Fibroblast of villous mesenchyme (primary cell): ENCODE measurements around the gene ART5. TPM values are rescaled to one million over a fixed set of nuclear protein-coding genes. Genes with fewer than 3 reads are reported as not detected.
"Not testable (repeated sequence)": the region's sequence is repeated elsewhere in the genome, so short reads cannot be mapped to it uniquely, and the experiment has no call there.

Experiments
- DNase-seq: peaks from one replicate; pipeline ENCODE4 v3.0.0-alpha.2; 2010; ENCODE audit warnings: low read depth
- H3K4me3 ChIP-seq: 2 replicates; pipeline ENCODE4 v1.5.1; 2011; ENCODE audit warnings: low read depth, mild to moderate bottlenecking, low read length
- CTCF ChIP-seq: IDR thresholded peaks from 2 replicates; pipeline ENCODE4 v1.5.1; 2012; ENCODE audit warnings: low read depth, mild to moderate bottlenecking, low read length; ENCODE audit not compliant: insufficient read depth
- total RNA-seq: library from RNA; depleted of rRNA; stranded (reverse); fragments of >200 nt; gene quantifications from 2 replicates; pipeline ENCODE4 v1.2.3, GENCODE V29; 2012

The ART5 gene
- total RNA-seq, 1 donor: not detected

- TF ChIP-seq CTCF: no peak
- no peak for DNase-seq
- H3K4me3 ChIP-seq: no peak overlapping the region
Measured at GRCh38 chr11:3611976-3612678, 29.7 kb downstream of the ART5 start.

GRCh38 chr11:3610846-3611245 is 30.9 kb downstream of the ART5 start:
- no peak for TF ChIP-seq CTCF
- no peak for DNase-seq
- no peak overlapping the region for H3K4me3 ChIP-seq

GRCh38 chr11:3609416-3610265 is 32.2 kb downstream of the ART5 start:
- TF ChIP-seq CTCF: peak; percentile 95
- DNase-seq: peak; percentile 44
- no peak overlapping the region for H3K4me3 ChIP-seq

GRCh38 chr11:3605771-3606203 is 36.0 kb downstream of the ART5 start:
- no peak for DNase-seq
- TF ChIP-seq CTCF: no peak
- no peak overlapping the region for H3K4me3 ChIP-seq

- no peak for TF ChIP-seq CTCF
- no peak overlapping the region for H3K4me3 ChIP-seq
- DNase-seq: no peak
Measured at GRCh38 chr11:3605283-3605662, 36.5 kb downstream of the ART5 start.

- DNase-seq: no peak
- H3K4me3 ChIP-seq: no peak overlapping the region
- TF ChIP-seq CTCF: no peak
Measured at GRCh38 chr11:3604167-3604566, 37.6 kb downstream of the ART5 start.

- DNase-seq, H3K4me3 ChIP-seq: not testable (repeated sequence)
Measured at GRCh38 chr11:3600201-3600600, 41.6 kb downstream of the ART5 start.

GRCh38 chr11:3597743-3598142 is 44.0 kb downstream of the ART5 start:
- DNase-seq, H3K4me3 ChIP-seq: not testable (repeated sequence)

GRCh38 chr11:3591326-3591725 is 50.5 kb downstream of the ART5 start:
- not testable (repeated sequence) for DNase-seq, H3K4me3 ChIP-seq

- DNase-seq: not testable (repeated sequence)
Measured at GRCh38 chr11:3590193-3590592, 51.6 kb downstream of the ART5 start.

GRCh38 chr11:3588776-3589175 is 53.0 kb downstream of the ART5 start:
- H3K4me3 ChIP-seq, DNase-seq: not testable (repeated sequence)

More at GRCh38 chr11:3590193-3590592, 51.6 kb downstream of the ART5 start:
- not testable (repeated sequence) for H3K4me3 ChIP-seq
